ENCODE results near the gene SETDB2. TPM values are rescaled to one million over a fixed set of nuclear protein-coding genes. Genes with fewer than 3 reads are reported as not detected.
A peak's percentile ranks its signal among the peaks of the same experiment; 100 is the strongest.

SETDB2 gene
- polyA plus RNA-seq, 4 donors: 19.0 to 22.9 (median 21.0) TPM

DNA sequence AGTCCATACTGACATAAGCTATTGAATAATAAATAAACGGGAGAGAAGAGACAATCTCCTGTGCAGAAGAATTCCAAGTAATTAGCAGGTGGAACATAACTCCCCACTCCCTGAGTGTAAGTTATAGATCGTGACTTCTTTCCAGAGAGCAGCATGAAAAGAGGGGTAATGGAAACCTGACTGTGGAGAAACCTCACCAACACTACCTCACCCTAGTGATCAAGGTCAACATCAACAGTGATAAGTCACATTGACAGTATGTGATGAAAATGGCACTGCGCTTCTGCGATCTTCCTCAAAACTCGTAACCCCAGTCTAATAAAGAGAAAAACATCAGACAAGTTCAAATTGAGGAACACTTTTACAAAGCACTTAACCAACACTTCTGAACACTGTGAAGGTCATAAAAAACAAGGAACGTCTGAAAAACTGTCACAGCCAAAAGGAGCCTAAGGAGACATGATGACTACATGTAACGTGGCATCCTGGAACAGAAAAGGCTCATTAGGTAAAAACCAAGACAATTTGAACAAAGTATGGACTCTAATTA is 20.0 kb upstream of the SETDB2 start:
- peak in 1 of 4 donors; percentile 31 for DNase-seq (ENCODE audit: low read depth in 4 of 4, low spot score in 3 of 4)

GRCh38 chr13:49428041-49428763 is 15.9 kb upstream of the SETDB2 start:
- no peak for DNase-seq (ENCODE audit: low read depth in 4 of 4, low spot score in 3 of 4)

- no peak for DNase-seq (ENCODE audit: low read depth in 4 of 4, low spot score in 3 of 4)
Observed at GRCh38 chr13:49429121-49429520, 15.0 kb upstream of the SETDB2 start.

DNA sequence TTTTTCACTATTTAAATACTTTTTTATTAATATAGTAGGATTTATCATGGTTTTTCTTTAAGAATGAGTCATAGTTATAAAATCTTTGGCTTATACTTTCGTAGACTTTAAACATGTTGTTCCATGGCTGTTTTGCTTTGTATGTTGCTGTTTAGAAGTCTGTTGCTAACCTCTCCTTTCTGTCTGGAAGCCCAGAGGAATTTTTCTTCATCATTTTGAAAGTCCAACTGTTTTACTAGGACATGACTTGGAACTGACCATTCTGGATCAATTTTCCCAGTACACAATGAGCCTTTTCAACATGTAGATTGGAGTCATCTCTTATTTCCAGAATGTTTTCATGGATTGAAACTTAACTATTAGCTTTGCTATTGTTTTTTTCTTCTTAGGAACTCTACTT is 8.1 kb upstream of the SETDB2 start:
- no peak for DNase-seq (ENCODE audit: low read depth in 4 of 4, low spot score in 3 of 4)

- no peak for DNase-seq (ENCODE audit: low read depth in 4 of 4, low spot score in 3 of 4)
Observed at GRCh38 chr13:49436890-49437289, 7.2 kb upstream of the SETDB2 start.

GRCh38 chr13:49437705-49438104 is 6.4 kb upstream of the SETDB2 start:
- no peak for DNase-seq (ENCODE audit: low read depth in 4 of 4, low spot score in 3 of 4)

GRCh38 chr13:49439609-49440008 is 4.5 kb upstream of the SETDB2 start:
- no peak for DNase-seq (ENCODE audit: low read depth in 4 of 4, low spot score in 3 of 4)

GRCh38 chr13:49441312-49441711 is 2.8 kb upstream of the SETDB2 start:
- DNase-seq (ENCODE audit: low read depth in 4 of 4, low spot score in 3 of 4): no peak

GRCh38 chr13:49441846-49442245 is 2.2 kb upstream of the SETDB2 start:
- DNase-seq (ENCODE audit: low read depth in 4 of 4, low spot score in 3 of 4): no peak

- DNase-seq (ENCODE audit: low read depth in 4 of 4, low spot score in 3 of 4): peak in 2 of 4 donors; percentile 46 to 49
Observed at GRCh38 chr13:49443357-49443703, 744 bp upstream of the SETDB2 start.

- peak in 3 of 4 donors; percentile 33 to 50 (median 40) for DNase-seq (ENCODE audit: low read depth in 4 of 4, low spot score in 3 of 4)
Observed at GRCh38 chr13:49444524-49445395, 686 bp downstream of the SETDB2 start.

DNA sequence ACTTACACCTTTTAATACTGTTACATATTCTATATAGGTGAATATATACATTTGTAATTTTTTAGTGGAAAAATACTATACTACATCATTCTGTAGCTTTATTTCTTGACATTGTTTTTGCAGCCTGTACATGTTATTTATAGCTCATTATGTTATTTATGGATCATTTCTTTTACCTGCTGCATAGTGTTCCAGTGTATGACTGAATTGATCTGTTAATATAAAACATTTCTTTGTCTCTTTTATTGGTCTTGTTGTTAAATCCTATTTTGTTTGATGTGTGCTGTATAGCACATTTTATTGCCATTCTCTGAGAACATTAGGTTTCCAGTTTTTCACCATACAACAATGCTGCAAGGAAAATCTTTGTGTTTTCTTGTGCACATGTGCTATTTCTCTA is 2.4 kb downstream of the SETDB2 start:
- DNase-seq (ENCODE audit: low read depth in 4 of 4, low spot score in 3 of 4): no peak

DNA sequence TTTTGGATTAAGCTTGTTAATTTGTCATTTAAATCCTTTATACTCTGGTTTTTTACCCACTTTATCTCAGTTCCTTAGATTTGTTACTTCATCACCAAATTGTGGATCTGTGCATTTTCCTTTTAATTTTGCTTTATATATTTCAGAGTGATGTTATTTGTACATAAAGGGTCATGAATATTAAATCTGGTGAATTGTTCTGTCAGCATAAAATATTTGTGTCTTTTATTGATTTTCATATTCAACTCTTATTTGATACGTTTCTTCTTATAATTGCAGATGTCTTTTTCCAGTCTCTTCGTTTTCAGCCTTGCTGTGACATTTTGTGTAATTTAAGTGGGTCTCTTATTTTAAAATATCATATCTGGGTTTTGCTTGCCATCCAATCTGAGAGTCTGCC is 4.7 kb downstream of the SETDB2 start:
- no peak for DNase-seq (ENCODE audit: low read depth in 4 of 4, low spot score in 3 of 4)

- no peak for DNase-seq (ENCODE audit: low read depth in 4 of 4, low spot score in 3 of 4)
Observed at GRCh38 chr13:49450105-49450819, 6.2 kb downstream of the SETDB2 start.

DNA sequence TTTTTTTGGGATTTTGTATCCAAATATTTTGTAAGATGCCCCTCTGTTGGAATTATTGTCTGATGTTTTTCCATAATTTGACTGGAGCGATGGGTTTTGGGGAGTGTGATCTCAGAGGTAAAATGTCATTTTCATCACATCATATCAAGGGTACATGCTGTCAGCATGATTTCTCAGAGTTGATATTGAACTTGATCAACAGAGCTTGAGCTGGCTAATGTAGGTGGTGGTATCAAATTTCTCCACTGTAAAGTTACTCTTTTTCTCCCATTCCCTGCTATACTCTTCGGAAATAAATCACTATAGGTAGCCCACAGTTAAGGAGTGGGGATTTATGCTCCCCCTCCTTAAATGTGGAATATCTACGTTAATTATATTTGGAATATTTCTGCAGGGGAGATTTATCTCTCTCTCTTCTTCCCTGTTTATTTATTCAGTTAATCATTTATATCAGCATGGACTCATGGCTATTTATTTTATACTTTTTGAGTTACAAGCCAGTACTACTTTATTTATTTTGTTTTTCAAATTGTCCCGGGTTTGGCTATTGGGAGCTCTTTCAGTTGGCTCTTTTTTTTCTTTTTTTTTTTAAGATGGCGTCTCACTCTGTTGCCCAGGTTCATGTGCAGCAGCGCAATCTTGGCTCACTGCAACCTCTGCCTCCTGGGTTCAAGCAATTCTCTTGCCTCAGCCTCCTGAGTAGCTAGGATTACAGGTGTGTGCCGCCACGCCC is 8.8 kb downstream of the SETDB2 start:
- DNase-seq (ENCODE audit: low read depth in 4 of 4, low spot score in 3 of 4): no peak

DNA sequence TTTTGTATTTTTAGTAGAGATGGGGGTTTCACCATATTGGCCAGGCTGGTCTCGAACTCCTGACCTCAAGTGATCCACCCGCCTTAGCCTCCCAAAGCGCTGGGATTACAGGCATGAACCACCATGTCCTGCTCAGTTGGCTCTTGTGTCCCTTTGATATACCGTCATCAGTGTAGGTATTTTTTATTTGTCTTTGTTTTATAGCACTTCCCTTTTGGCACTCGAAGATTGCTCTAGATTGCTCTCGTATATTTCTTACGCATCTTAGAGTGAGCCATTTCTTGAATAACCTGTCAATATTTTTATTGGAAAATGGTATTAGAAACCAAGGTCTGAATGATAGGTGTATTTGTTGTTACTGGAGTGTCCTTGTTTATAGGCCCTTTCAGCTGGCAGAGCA is 9.4 kb downstream of the SETDB2 start:
- no peak for DNase-seq (ENCODE audit: low read depth in 4 of 4, low spot score in 3 of 4)

DNA sequence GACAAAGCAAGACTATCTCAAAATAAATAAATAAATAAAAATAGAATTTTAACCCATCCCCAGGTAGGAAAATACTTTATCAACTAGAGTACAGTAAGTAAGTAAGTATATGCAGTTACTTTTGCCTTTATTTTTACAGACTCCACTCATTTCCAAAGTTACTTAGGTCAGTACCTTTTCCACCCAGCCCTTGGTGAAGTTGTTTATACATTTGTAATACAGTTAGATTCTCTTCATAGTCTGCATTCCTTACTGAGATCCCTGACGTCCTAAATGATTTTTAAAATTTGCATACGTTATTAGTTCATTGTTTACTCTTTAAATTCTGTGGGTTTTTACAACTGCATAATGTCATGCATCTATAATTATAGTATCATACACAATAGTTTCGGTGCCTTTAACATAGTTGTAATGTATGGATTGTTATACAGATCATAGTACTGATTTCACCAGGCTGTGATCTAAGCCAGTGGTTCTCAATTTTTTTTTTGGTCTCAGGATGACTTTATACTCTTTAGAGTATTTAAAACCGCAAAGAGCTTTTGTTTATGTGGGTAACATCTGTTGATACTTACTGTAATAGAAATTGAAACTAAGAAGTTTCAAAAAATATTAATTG is 10.4 kb downstream of the SETDB2 start:
- no peak for DNase-seq (ENCODE audit: low read depth in 4 of 4, low spot score in 3 of 4)

- DNase-seq (ENCODE audit: low read depth in 4 of 4, low spot score in 3 of 4): no peak
Observed at GRCh38 chr13:49455007-49455398, 10.9 kb downstream of the SETDB2 start.

- DNase-seq (ENCODE audit: low read depth in 4 of 4, low spot score in 3 of 4): no peak
Observed at GRCh38 chr13:49456156-49456555, 12.1 kb downstream of the SETDB2 start.

DNA sequence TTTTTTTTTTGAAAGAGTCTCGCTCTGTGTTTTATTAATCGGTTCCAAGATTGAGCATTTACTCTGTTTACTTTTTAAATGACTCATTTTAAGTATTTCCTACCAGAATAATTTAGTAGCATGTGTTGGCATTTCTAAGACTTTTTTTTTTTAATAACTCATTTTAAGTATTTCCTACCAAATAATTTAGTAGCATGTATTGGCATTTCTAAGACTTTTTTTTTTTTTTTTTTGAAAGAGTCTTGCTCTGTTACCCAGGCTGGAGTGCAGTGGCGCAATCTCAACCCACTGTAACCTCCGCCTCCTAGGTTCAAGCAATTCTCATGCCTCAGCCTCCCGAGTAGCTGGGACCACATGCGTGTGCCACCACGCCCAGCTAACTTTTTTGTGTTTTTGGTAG is 13.1 kb downstream of the SETDB2 start:
- DNase-seq (ENCODE audit: low read depth in 4 of 4, low spot score in 3 of 4): no peak

Measured in right renal pelvis (tissue), 4 donors.